CD4-positive, alpha-beta T cell treated with Interleukin-17A for 4 hours (primary cell): ENCODE results near the gene MED27.

Source experiments
- DNase-seq: peaks from one replicate; pipeline ENCODE4 v3.0.0-alpha.2; 2020; ENCODE audit warnings: mixed read lengths

Gene MED27

GRCh38 chr9:131848570-131849160 lies 231.0 kb downstream of the MED27 start:
- DNase-seq = no peak

GRCh38 chr9:131847665-131848354 lies 231.9 kb downstream of the MED27 start:
- no peak for DNase-seq

GRCh38 chr9:131845305-131846298 lies 234.1 kb downstream of the MED27 start:
- DNase-seq = no peak

GRCh38 chr9:131844745-131845118 lies 234.9 kb downstream of the MED27 start:
- DNase-seq = no peak

GRCh38 chr9:131843989-131844744 lies 235.5 kb downstream of the MED27 start:
- DNase-seq = no peak

GRCh38 chr9:131841765-131842318 lies 237.8 kb downstream of the MED27 start:
- no peak for DNase-seq

GRCh38 chr9:131840751-131841702 lies 238.6 kb downstream of the MED27 start:
- no peak for DNase-seq

- no peak for DNase-seq
Measured at GRCh38 chr9:131840220-131840619, 239.4 kb downstream of the MED27 start.

- DNase-seq = peak; percentile 55
Measured at GRCh38 chr9:131839281-131840084, 240.2 kb downstream of the MED27 start.

GRCh38 chr9:131838530-131839280 lies 241.0 kb downstream of the MED27 start:
- no peak for DNase-seq

GRCh38 chr9:131837836-131838235 lies 241.8 kb downstream of the MED27 start:
- DNase-seq = no peak

GRCh38 chr9:131837316-131837715 lies 242.4 kb downstream of the MED27 start:
- DNase-seq = no peak

GRCh38 chr9:131836607-131837315 lies 242.9 kb downstream of the MED27 start:
- DNase-seq = no peak

GRCh38 chr9:131836021-131836420 lies 243.6 kb downstream of the MED27 start:
- DNase-seq = no peak

- no peak for DNase-seq
Measured at GRCh38 chr9:131835151-131835910, 244.3 kb downstream of the MED27 start.

GRCh38 chr9:131834721-131835120 lies 244.9 kb downstream of the MED27 start:
- no peak for DNase-seq

- DNase-seq = no peak
Measured at GRCh38 chr9:131833906-131834305, 245.8 kb downstream of the MED27 start.

GRCh38 chr9:131833083-131833482 lies 246.6 kb downstream of the MED27 start:
- no peak for DNase-seq
